Mucosa of descending colon (tissue), 3 donors: ENCODE data around the gene FERMT3. TPM values are rescaled to one million over a fixed set of nuclear protein-coding genes. Genes with fewer than 3 reads are reported as not detected.
"Not testable (repeated sequence)": the region's sequence is repeated elsewhere in the genome, so short reads cannot be mapped to it uniquely, and the experiment has no call there.

Experiments used
- ATAC-seq: fragments of 200-7000 bp; cut with Tn5 transposase; one replicate; pipeline ENCODE4 v1.9.1; 2020; ENCODE audit warnings: mild to moderate bottlenecking, moderate library complexity
- DNase-seq, 3 donors: peaks; one replicate each; pipeline ENCODE4 v3.0.0-alpha.2; 2020
- H3K36me3 ChIP-seq: fragments of 200-600 bp; one replicate; pipeline ENCODE4 v1.8.0; 2021; ENCODE audit warnings: low read depth, mild to moderate bottlenecking
- H3K4me1 ChIP-seq: fragments of 200-600 bp; one replicate; pipeline ENCODE4 v1.8.0; 2021; ENCODE audit warnings: low read depth, mild to moderate bottlenecking
- H3K4me3 ChIP-seq: fragments of 200-600 bp; one replicate; pipeline ENCODE4 v1.8.0; 2021; ENCODE audit warnings: mild to moderate bottlenecking
- H3K9me3 ChIP-seq: fragments of 200-600 bp; one replicate; pipeline ENCODE4 v1.8.0; 2021; ENCODE audit warnings: mild to moderate bottlenecking
- CTCF ChIP-seq: fragments of 200-600 bp; IDR thresholded peaks from one replicate; pipeline ENCODE4 v1.8.0; 2022; ENCODE audit warnings: antibody characterized with exemption, mild to moderate bottlenecking
- intact Hi-C, 2 donors: fragments of 100-400 bp; cut with DNase I in 1 of 2; cut with micrococcal nuclease in 1 of 2; formaldehyde crosslinking; loops; one replicate each; pipeline versions ENCODE4 v1.11.0 to v1.11.1; 2022; cut with DNase I, micrococcal nuclease
- long read RNA-seq, 2 donors: library from polyadenylated mRNA; unstranded; transcript quantifications; one replicate each; pipeline ENCODE4 v2.0.0, GENCODE V29; 2019 to 2021
- total RNA-seq, 3 donors: library from RNA; stranded (reverse); fragmentation: NEBNext Ultra II Directional in 2 of 3; extraction: Animal tissue kit (Norgen Biotek cat#: 25700) in 2 of 3; gene quantifications; one replicate each; pipeline versions ENCODE4 v1.2.1 to v1.2.4, GENCODE V29; 2021 to 2023
- donor health status: DM: no; HTN: no; CAD: no; lungs with moderate emphysema.
- donor health status: DM: no; HTN: no; CAD: no.
- donor health status: DM: no; HTN: yes; CAD: no.

FERMT3 gene
- total RNA-seq, result 10 to 100 TPM; 19.7 to 32.7 (median 26.4) TPM
- long read RNA-seq, donor 1, partial matches to known transcripts, result 7 of 13 reads
- long read RNA-seq, donor 1, other reads (novel, unspliced or antisense), result 2 of 13 reads
- long read RNA-seq, donor 2, transcript FERMT3-202 (15 exons, 2,481 nt), result major isoform, 12 of 21 reads
- long read RNA-seq, donor 2, partial matches to known transcripts, result 5 of 21 reads
- long read RNA-seq, donor 2, other reads (novel, unspliced or antisense), result 4 of 21 reads

- Histone ChIP-seq H3K4me1 (peaks cover 32% of the 10 kb centered on the region), H3K36me3 (peaks cover 12% of the 10 kb centered on the region), H3K4me3 (peak within 1 kb of the TSS; percentile 9), H3K9me3 (no peaks in the 10 kb centered on the region)
- DNase-seq (peak; percentile 90 to 95 (median 92)), ATAC-seq (peak; percentile 85)
- intact Hi-C loops, result loop anchor here (5.0 to 10.0 kb wide), 2 partner anchors 96 to 98 kb away; partner anchors contain the start of genes CATSPERZ (in 2 of the 2) and ESRRA (in 1 of the 2)
- TF ChIP-seq CTCF, result no peak
Measured at GRCh38 chr11:64206457-64207255, at the start of gene FERMT3. Gene FERMT3, plus strand, starts transcription at chr11:64206721. Its CDS starts 644 bp downstream, at chr11:64207365.

- TF ChIP-seq CTCF, result no peak
- Histone ChIP-seq H3K4me1 (no peaks in the 10 kb centered on the region), H3K36me3 (no peaks in the 10 kb centered on the region), H3K4me3 (no peak overlapping the region), H3K9me3 (no peaks in the 10 kb centered on the region)
- no peak for ATAC-seq
- intact Hi-C loops, result loop anchor here in 1 of 2 donors (10.0 kb wide), 1 partner anchor 323 kb away; the partner anchor contains the start of gene MARK2
- DNase-seq, result no peak
Measured at GRCh38 chr11:64157631-64158394, 48.7 kb upstream of the FERMT3 start.

DNA sequence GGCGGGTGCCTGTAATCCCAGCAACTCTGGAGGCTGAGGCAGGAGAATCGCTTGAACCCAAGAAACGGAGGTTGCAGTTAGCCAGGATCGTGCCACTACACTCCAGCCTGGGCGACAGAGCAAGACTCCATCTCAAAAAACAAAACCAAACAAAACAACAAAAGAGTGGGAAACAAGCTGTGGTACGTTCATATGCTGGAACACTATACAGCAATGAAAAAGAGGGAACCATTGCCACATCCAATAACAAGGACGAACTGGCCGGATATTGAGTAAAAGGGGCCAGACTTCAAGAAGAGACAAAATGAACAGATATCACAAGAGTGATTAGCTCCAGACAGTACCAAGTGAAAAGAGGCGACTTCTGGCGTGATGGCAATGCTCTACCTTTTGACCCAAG is 45.5 kb upstream of the FERMT3 start:
- Histone ChIP-seq H3K4me1 (peaks cover 12% of the 10 kb centered on the region), H3K4me3 (no peak overlapping the region), H3K9me3 (no peaks in the 10 kb centered on the region), H3K36me3 (no peaks in the 10 kb centered on the region)
- intact Hi-C loops, result no loop called here
- ATAC-seq, result no peak
- TF ChIP-seq CTCF, result no peak
- DNase-seq, result no peak

GRCh38 chr11:64162769-64163168 is 43.8 kb upstream of the FERMT3 start:
- DNase-seq, ATAC-seq, H3K9me3 ChIP-seq, intact Hi-C loops, H3K4me3 ChIP-seq, H3K36me3 ChIP-seq: not testable (repeated sequence)
- H3K4me1 ChIP-seq, result peaks cover 12% of the 10 kb centered on the region

DNA sequence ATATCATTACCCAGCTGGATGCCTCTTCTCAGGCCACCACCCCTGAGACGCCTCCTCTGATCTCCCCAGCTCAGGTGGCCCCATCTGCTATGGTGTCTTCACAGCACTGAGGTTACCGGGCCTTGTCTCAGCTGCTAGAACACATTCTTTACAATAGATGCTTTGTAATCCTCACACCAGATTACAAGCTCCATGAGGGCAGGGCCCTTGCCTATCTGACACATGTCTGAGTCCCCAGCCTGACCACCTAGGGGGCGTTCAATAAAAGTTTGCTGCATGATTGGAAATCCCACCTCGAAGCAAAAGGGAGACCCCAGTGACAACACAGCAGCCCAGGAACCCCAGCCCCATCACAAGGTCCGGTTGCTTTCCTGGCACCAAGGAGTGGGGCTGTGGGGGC is 42.6 kb upstream of the FERMT3 start:
- no peak overlapping the region for H3K4me3 ChIP-seq
- intact Hi-C loops, result no loop called here
- H3K9me3 ChIP-seq, result no peaks in the 10 kb centered on the region
- no peak for TF ChIP-seq CTCF
- DNase-seq, result no peak
- H3K4me1 ChIP-seq, result peaks cover 12% of the 10 kb centered on the region
- no peaks in the 10 kb centered on the region for H3K36me3 ChIP-seq
- no peak for ATAC-seq
